HG02610 (cell line): Measurements from ENCODE around the gene BCAS4.

ENCODE experiments used
- ATAC-seq: cut with Tn5 transposase; IDR thresholded peaks from one replicate; pipeline ENCODE4 v1.9.1; 2021; ENCODE audit warnings: mild to moderate bottlenecking, moderate library complexity; ENCODE audit not compliant: unreplicated experiment

The BCAS4 gene

DNA sequence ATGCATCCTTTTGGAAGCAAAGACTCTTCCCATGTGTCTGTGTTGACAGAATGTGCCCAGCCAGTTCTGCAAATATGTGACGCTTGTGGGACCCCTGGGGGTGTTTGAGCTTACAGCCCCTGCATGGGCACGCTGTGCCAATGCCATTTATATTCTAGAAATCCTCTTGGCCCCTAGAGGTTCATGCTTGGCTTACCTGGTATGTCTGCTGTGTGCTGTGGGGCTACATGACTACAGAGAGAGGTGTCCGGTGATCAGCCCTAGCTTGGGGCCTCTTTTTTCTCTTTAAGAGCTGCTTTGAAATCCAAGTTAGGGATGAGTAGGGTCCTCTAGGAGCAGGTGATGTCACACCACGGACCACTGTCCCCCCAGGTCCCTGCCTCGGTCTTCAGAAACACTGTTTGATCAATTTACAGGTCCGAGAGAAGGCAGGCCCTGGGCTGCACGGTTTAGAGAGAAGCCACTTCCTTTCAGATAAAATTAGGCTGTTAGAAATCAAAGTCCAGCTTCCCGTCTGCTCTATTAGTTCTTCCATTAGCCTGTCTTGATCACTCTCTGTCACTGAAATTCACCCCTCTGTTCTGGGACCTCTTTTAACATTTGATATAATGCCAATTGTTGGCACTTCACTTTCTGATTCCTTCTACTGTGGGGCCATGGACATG lies 26.5 kb downstream of the BCAS4 start:
- no peak for ATAC-seq

DNA sequence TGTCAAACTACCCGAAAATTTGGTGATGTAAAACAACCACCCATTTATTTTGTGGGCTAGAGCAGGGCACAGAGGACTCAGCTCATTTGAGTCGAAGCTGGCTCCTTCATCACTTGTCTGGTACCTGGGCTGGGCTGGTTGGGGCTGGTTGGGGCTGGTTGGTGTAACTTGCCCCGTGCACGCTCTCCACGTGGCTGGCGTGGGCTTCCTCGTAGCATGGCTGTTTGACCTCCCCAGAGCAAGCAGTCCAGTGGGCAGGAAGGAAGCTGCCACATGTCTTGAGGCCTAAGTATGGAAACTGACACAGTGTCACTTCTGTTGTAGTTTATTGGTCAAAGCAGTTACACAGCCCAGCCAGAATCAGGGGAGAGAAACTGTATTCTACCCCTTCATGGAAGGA lies 27.1 kb downstream of the BCAS4 start:
- no peak for ATAC-seq

DNA sequence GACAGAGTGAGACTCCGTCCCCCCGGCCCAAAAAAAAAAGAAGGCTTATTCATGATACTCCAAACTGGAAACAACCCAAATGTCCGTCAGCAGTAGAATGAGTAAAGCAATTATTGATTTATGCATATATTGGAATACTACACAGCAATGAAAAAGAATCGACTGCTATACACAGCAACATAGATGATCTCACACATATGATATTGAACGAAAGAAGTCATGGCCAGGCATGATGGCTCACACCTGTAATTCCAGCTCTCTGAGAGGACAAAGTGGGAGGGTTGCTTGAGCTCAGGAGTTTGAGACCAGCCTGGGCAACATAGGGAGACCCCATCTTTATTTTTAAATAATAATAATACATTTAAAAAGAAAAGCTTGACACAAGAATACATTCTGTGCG lies 28.5 kb downstream of the BCAS4 start:
- ATAC-seq = no peak

DNA sequence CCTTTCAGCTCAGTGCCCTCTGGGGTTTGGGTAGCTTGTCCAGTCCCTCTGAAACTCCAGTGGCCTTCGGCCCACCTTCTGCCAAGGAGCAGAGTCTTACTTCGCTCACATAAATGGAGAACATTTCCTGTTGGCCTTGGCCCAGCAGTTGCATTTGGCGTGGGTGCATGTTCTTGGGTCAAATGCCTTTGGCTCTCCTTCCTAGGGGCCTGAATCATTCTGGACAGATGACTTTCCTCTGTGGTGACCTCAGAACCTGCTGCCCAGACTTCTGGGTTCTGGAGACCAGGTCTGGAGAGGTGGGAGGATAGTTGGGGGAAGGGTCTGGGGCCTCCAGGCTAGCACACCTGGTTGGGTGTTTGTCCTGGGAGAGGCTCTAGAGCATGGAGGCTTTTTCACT lies 29.3 kb downstream of the BCAS4 start:
- no peak for ATAC-seq

DNA sequence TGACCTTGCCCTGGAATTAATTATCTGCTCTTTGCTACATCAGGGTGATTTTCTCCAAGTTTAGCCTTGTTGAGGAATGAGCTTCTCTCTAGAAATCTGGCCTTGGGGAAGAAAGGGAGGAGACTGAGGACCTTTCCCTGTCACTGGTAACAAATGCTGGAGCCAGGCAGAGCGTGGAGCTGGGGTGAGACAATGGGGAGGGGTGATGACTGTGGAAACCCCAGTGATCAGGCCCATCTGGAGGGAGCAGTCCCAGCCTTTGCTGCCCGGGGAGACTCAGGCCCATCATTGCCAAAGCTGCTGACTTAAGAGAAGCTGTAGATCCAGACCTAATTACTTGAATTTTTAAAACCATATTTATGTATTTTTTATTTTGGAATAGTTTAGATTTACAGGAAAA lies 31.3 kb downstream of the BCAS4 start:
- no peak for ATAC-seq

DNA sequence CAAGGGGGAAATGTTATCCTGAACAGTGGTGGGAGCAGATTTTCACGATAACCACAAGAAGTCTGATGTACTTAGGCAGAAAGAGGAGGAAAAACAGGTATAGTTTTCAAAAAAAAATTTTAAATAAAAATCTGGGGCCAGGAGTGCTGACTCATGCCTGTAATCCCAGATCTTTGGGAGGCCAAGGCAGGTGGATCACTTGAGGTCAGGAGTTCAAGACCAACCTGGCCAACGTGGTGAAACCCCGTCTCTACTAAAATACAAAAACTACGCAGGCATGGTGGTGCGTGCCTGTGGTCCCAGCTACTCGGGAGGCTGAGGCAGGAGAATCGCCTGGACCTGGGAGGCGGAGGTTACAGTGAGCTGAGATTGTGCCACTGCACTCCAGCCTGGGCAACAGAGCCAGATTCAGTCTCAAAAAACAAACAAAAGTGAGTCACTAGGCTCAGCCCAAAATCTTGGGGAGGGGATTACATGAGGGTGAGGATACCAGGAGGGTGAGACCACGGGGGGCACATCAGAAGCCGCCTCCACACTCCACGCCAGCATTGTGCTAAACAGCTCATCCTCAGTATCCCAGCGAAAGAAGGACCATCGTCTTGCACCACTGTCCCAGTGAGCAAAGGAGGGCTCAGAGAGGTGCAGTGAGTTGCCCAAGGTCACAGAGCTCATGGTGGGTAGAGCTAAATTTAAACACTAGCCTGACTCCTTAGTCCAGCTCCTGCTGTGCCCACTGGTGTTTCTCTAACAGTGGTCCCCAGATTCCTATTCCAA lies 33.7 kb downstream of the BCAS4 start:
- ATAC-seq = no peak

DNA sequence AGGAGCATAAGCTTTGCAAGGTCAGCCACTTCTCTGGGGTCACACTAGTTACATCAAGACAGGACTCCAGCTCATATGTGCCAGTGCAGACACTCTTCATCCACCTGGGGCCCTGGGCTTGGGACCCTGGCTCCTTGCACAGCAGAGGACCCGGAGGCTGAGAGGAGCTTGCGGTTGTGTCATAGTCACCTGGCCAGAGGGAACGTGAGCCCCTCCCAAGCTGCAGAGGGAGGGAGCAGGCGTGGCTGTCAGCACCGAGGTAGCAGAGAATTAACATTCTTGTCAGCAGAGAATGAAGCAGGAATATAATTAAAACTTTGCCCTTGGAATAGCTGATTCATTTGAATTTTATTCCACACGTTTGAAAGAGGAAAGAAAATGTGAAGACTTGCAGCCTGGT lies 36.8 kb downstream of the BCAS4 start:
- no peak for ATAC-seq

DNA sequence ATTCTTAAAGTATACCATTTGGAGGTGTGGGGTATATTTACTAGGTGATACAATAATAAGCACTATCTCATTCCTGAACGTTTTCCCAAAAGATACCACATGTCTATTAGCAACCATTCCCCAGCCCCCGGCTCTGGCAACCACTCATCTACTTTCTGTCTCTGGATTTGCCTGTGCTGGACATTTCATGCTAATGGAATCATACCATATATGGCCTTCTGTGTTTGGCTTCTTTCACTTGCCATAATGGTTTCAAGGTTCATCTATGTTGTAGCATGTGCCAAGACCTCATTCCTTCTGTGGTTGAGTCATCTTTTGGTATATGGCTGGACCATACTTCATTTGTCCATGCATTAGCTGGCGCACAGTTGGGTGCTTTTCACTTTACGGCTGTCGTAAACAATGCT lies 39.7 kb downstream of the BCAS4 start:
- no peak for ATAC-seq

DNA sequence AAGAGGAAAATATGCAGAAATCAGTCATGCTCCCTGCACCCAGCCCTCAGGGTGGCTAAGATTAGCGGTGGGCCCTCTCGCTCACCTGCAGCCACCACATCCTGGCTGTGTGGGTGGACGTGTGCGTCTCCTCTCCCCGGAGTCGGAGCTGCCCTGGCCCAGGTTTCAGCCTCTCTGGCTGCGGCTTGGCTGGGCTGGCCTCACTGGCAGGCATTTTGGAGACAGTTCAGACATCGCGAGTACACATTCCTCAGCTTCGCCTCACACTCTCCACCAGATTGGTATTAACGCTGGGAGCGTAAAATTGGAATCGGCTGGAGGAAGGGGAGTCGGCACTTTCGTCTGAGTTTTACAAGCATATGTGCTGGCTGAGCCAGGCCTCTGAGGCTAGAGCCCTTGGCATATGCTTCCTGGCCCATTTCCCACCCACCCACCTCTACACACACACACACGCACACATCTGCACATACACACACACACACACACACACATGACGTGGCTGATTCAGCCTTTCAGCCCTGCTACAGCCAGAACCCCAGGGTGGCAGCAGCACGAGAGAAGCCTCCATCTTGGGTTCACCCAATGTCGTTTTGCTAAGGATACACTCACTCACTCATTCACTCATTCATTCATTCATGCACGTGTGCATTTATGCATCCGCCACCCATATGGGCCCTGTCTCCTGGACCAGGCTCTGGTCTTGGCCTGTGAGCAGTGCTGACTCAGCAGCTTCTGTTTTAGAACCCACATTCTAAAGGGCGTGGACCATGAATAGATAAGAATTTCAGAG lies 42.9 kb downstream of the BCAS4 start:
- no peak for ATAC-seq

DNA sequence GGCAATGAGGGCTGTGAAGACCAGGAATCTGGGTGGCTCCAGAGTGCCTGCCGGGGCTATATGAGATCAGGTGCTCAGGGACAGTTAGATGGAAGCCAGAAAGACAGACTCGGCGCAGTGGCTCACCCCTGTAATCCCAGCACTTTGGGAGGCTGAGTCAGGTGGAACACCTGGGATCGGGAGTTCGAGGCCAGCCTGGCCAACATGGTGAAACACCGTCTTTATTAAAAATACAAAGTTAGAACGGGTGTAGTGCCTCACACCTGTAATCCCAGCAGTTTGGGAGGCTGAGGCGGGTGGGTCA lies 43.4 kb downstream of the BCAS4 start:
- no peak for ATAC-seq

DNA sequence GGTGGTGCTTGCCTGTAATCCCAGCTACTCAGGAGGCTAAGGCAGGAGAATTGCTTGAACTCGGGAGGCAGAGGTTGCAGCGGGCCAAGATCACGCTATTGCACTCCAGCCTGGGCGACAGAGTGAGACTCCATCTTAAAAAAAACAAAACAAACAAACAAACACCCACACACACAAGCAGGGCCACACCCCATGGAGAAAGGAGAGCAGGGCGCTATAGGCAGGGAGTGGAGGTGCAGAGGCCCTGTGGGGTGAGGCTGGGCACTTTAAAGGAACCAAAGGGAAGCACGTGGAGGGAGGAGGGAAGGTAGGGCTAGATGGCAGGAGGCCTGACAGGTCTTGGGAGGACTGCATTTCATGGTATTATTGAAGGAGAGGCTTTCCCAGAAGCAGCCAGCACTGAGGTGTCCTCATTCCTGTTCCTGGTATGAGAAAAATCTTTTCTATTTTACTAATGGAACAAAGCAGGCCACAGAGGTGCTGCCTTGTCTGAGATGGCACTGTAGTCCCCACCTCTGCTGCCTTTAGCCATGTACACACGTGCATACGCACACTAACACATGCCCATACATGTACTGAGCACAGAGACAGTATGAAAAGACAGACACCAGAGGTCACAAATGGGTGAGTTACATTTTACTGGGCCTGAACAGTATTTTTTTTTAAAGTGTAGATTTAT lies 44.0 kb downstream of the BCAS4 start:
- no peak for ATAC-seq

DNA sequence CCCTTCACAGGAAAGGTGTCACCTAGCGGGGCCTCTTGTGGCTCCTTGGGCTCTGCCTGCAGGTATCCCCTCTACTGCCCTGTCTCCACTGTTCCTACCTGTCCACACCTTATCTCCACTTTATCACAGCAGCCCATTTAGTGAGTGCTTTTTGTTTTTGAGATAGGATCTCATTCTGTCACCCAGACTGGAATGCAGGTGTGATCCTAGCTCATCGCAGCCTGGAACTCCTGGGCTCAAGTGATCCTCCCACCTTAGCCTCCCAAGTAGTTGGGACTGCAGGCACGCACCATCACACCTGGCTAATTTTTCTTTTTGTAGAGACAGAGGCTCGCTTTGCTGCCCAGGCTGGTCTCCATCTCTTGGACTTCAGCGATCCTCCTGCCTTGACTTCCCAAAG lies 48.0 kb downstream of the BCAS4 start:
- no peak for ATAC-seq

DNA sequence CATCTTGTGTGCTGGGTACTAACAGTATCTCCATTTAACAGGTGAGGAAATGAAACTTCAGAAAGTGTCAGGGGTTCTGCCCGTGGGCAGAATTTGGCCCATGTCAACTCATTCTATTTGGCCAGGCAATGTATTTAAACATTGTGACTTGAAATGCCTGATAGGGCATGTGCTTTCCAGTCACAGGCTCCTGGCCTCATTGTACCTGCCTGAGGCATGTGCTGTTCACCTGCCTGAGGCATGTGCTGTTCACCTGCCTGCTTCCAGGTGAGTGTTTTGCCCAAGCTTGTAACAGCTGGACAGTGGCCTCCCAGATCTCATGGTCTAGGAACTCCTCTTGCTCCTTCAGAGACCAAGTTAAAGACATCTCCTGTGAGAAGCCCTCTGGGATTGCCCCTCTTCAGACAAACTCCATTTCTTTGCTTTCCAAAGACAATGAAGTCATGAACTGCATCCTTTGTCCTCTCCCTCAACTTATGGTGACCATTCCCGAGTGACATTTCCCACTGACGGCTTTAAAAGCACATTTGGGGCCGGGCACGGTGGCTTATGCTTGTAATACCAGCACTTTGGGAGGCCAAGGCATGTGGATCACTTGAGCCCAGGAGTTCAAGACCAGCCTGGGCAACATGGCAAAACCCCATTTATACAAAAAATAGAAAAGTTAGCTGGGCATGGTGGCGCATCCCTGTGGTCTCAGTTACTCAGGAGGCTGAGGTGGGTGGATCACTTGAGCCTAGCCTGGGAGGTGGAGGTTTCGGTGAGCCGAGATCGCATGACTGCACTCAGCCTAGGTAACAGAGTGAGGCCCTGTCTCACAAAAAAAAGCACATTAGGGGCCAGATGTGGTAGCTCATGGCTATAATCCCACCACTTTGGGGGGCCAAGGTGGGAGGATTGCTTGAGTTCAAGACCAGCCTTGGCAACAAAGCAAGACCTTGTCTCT lies 48.7 kb downstream of the BCAS4 start:
- no peak for ATAC-seq

DNA sequence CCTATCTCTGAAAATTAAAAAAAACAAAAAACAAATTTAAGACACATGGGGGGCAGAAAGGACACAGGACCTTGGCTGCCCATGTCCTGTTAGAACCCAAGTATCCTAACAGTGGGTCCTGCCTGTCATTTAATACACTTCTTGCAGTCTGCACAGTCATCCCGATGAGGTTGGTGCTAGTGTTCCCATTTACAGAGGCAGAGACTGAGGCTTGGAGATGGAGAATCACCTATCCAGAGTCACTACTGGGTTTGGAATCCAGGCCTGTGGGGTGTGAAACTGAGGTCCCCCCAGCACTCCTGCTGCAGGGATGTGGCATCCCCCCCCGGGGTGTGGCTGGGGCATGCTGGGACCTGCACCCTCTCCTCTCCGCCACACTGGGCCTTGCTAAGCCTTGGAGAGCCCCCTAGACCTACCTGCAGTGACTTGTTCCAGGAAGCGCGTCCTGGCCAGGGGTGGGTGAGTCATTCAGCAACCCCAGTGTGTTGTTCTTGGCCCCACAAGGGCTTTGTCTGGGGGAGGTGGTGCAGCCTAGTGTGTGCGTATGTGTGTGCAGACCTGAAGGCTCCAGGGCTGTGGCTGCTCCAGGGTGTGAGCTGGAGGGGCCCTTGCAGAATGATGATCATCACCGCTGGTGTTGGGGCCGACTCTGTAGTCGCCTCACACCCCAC lies 49.7 kb downstream of the BCAS4 start:
- ATAC-seq = peak; percentile 98

DNA sequence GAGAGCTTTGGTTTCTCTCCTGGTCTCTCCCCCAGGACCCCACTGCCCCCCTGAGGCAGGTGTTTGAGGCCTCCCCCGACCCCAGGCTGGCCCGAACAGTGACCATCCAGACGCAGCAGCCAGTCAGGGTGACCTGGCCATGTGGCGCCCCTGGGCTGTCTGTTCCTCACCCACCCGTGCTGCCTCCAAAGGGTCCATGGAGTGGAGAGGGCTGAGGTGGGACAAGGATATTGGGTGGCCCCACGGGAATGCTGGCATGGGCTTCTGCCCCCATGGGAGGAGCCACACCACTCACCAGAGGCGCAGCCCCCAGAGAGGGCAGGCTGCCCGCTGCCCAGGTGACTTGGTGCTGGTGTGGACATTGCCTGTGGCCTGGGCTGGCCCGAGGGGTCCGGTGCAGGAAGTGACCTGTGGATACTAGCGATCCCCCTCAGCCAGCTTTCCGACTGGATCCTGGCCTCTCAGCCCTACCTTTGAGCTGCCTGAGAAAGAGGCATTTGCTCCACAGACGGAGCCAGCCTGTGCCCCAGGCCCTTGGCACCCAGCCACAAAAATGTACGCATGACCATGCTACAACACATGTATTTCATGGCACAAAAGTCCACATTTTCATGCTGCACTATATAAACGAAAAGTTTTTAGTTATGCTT lies 50.8 kb downstream of the BCAS4 start:
- ATAC-seq = no peak

DNA sequence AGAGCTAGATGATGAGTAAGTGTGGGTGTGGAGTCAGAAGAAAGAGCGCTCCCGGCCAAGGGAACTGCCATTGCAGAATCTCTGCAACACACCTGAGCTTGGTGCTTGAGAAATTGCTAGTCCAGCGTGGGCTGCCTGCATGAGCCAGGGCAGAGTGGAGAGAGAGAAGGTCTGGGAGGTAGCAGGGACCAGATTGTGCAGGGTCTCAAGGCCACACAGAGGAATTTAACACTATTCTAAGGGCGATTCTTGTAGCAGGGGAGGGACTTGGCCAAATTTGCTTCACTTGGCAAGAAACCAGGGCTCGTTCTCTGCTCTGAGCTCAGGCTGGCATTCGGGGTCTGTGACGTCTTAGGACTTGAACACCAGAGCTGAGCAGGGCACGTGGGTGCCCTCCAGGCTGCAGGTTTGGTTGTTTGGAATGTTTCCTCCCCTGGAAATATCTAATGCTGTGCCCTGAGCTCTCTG lies 53.5 kb downstream of the BCAS4 start:
- no peak for ATAC-seq

DNA sequence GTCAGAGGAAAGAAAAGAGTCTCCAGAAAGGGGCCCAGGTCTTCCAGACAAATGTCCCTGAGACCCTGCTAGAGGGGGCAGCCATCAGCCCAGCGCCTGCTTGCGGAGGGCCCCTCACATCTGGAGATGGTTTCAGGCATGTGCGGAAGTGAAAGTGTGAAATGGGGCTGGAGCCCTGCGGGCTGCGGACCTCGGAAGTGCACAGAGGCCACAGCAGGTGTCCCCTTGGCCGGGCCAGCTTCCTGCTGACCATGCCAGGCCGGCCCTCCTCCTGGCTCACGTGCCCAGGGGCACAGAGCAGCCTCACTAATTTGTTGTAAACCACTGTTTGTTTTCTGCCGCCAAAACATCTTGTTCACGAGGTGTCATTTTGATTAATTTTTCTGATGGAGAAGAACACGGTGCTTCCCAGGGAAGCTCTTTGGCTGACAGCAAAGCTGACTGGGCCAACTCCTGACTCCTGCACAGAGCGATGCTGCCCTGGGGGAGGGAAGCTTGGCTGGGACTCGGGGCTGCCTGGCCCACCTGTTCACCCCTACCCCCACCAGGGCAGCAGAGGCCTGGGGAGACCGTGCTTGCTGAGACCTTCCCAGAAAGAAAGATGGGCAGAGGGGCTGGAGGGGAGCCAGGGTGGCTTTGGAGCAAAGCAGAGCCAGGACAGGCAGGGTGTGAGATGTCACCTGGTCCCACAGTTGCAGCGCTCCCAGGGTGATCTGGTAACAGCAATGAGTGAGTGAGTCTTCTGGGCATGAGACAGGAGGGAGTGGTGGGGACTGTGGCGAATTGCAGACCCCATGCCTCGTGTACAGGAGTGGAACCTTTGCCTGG lies 54.2 kb downstream of the BCAS4 start:
- no peak for ATAC-seq

DNA sequence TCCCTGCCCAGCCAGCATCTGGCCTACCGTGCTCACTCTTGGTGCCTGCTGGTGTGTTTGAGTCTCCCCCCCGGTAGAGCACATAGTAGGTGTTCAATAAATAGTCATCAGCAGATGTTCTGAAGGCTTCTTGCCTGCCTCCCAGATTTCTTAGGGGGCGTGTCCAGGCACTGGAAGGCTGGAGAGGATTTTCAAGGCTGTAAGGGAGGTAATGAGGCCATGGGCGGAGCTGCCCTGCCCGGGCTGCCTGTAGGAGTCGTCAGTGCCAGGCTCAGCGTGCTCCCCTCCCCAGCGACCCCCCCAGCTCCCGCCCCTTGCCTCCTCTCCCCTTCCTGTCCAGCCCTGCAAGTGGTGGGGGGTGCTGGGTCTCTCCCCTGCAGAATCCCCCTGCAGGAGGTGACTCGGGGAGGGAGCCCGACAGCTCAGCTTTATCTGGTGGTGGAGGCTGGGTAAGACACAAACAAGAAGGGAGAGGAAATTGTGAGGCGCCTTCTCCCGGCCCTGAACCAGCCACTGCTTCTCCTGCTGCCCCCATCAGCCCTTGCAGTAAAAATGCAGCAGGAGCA lies 55.9 kb downstream of the BCAS4 start:
- no peak for ATAC-seq
